HG03064 (cell line): Measurements from ENCODE around the gene DCTPP1.

Source experiments
- ATAC-seq: cut with Tn5 transposase; IDR thresholded peaks from one replicate; pipeline ENCODE4 v1.9.1; 2021; ENCODE audit warnings: low read depth; ENCODE audit not compliant: unreplicated experiment

Gene DCTPP1

GRCh38 chr16:30449116-30449435 is 19.2 kb upstream of the DCTPP1 start:
- no peak for ATAC-seq

DNA sequence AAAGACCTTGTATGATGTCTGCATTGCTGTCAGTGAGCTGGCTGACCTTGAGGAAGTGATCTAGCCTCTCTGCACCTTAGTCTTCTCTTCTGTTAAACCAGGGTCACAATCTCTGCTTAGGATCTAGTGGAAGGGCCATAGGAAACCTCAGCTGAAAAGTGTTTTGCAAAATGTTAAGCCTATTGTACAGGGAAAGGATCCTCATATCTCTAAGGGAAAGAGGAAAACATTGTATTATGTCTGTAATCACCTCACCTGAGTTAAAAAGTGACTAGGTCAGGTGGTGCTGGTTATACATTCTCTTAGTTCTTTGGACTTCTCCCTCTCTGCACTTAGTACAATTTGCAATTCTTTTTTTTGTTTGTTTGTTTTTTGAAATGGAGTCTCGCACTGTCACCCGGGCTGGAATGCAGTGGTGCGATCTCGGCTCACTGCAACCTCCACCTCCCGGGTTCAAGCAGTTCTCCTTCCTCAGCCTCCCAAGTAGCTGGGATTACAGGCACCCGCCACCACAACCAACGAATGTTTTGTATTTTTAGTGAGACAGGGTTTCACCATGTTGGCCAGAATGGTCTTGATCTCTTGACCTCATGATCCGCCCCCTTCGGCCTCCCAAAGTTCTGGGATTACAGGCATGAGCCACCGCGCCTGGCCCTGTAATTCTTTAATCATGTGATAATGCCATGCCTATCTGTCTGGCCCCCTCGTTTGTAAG is 17.8 kb upstream of the DCTPP1 start:
- ATAC-seq = no peak

- no peak for ATAC-seq
These were observed 16.4 kb upstream of the DCTPP1 start for GRCh38 chr16:30446203-30446595.

- peak; percentile 75 for ATAC-seq
These were observed 15.8 kb upstream of the DCTPP1 start, which contains the start of gene SEPHS2 for GRCh38 chr16:30445408-30446202. Gene SEPHS2 (minus strand): TSS chr16:30445874. CDS start chr16:30445727, 147 bp downstream.

DNA sequence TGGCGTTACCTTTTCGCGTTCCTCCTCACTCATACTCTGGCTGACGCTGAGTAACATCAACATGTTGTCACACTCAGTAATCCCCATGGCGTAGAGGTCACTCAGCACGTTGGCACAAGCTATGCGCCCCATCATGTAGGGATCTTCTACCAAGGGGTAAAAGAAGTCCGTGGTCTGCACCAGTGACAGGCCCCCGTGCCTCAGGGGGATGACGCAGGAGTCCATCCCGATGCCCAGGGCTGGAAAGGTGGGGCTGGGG is 15.2 kb upstream of the DCTPP1 start:
- ATAC-seq = no peak

- ATAC-seq = no peak
These were observed 14.7 kb upstream of the DCTPP1 start for GRCh38 chr16:30444231-30445148.

DNA sequence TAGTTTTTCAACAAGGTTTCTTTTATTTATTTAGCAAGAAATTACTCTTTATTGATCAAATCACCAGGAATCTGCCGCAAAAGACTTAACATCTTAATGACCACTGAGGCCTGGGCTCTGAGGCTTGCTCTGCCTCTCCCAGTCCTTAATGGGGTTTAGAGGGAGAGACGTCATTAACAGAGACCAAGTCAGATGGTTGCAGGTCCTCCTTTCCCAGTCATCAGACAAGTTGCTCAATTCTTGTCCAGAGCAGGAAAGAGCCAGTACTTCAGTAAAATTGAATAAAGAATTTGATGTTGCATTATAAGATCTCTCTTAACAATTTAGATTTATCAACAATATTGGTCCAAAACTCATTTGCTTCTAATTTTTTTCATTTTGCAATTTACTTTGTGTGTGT is 13.8 kb upstream of the DCTPP1 start:
- no peak for ATAC-seq

- ATAC-seq = no peak
These were observed 10.0 kb upstream of the DCTPP1 start for GRCh38 chr16:30439720-30440348.

- no peak for ATAC-seq
These were observed 9.0 kb upstream of the DCTPP1 start for GRCh38 chr16:30438835-30439234.

DNA sequence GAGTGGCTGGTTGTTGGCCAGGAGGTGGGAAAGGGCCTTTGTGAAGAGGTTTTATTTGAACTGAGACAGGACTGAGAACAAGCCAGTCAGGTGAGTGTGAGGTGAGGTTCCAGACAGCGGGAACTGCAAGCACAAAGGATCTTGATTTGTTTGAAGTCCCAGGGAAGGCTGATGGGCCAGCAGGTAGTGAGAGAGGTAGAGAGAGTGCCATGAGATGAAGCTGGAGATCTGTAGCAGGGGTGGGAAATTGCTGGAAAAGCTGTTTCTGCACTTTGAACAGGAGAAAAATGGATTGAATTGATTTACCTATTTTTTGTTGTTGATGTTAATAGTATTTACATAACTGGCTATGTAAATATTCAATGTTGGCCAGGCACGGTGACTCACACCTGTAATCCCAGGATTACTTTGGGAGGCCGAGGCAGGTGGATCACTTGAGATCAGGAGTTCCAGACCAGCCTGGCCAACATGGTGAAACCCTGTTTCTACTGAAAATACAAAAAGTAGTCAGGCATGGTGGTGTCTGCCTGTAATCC is 7.7 kb upstream of the DCTPP1 start:
- ATAC-seq = no peak

GRCh38 chr16:30434852-30435251 is 5.0 kb upstream of the DCTPP1 start:
- no peak for ATAC-seq

GRCh38 chr16:30430428-30430970 is 669 bp upstream of the DCTPP1 start:
- ATAC-seq = no peak

DNA sequence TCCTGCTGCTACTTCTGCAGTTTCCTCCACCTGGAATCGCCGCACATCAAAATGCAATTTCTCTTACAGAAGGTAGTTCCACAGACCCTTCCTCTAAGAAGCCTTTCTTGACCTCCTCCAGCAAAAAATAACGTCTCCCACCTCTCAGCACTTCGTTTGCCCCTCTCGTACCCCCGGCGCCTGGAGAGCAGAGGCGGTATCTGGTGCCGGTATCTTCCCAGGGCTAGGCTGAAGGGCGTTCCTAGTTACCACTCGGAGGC is 482 bp downstream of the DCTPP1 start:
- no peak for ATAC-seq

- no peak for ATAC-seq
These were observed 1.8 kb downstream of the DCTPP1 start for GRCh38 chr16:30428055-30428454.

DNA sequence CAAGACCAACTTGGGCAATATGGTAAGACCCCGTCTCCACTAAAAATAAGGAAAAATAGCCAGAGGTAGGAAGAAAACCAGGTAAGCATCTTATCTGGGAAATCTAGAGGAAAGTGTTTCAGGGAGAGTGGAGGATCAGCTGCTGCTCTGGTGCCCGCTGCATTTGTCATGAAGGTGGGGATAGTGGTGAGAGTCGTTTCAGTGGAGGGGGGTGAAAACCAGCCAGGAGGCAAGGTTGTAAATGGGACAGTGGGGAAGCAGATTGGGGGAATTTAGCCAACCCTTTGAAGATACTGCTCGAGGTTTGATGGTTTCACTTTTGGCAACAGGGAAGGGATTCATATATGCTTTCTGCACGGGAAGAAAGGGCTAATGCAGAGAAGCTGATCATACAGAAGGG is 8.8 kb downstream of the DCTPP1 start:
- ATAC-seq = no peak

- ATAC-seq = no peak
These were observed 11.3 kb downstream of the DCTPP1 start for GRCh38 chr16:30418350-30419181.

GRCh38 chr16:30417529-30418349 is 12.1 kb downstream of the DCTPP1 start:
- ATAC-seq = peak; percentile 83

- no peak for ATAC-seq
These were observed 13.0 kb downstream of the DCTPP1 start for GRCh38 chr16:30416624-30417528.
